GM15510 (cell line): ENCODE data around the gene DNAH10.

Experiments used
- POLR2A ChIP-seq: IDR thresholded peaks from 3 replicates; pipeline ENCODE4 v1.6.1; 2011; ENCODE audit warnings: borderline replicate concordance; ENCODE audit not compliant: insufficient read length; ENCODE audit errors: extremely low read depth

DNAH10 gene

DNA sequence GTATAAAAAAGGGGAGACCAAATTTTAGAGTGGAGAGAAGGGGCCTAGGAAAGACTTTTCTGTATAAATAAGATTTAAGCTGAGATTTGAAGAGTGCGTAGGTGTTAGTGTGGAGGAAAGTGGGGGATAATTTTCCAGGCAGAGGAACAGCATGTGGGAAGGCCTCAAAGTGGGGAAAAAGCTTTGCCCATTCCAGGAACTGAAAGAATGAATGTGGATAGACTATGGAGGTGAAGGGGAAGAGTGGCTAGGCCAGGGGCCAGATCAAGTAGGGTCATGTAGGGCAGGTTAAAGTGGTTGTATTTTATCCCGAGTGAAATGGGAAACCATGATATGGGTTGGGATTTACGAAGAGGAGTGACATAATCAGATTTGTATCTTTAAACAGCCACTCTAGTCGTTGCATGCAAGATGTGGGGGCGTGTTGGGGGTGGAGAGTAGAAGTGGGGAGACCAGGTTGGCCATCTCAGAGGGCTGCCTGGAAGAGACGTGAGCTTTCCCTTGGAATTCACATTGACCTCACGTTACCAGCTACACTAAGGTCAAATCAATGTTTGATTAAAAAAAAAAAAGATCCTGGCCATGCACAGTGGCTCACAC, 214.2 kb downstream of the DNAH10 start:
- no peak for TF ChIP-seq POLR2A

DNA sequence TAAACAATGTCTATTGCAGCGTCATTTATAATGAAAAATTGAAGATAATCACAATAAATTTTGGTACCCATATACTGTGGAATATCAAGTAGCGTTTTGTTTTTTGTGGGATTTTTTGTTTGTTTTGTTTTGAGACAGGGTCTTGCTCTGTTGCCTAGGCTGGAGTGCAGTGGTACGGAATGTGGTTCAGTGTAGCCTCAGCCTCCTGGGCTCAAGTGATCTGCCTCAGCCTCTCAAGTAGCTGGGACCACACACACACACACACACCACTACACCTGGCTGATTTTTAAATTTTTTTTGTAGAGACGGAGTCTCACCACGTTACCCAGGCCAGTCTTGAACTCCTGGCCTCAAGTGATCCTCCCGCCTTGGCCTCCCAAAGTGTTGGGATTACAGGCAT, 217.5 kb downstream of the DNAH10 start:
- no peak for TF ChIP-seq POLR2A

DNA sequence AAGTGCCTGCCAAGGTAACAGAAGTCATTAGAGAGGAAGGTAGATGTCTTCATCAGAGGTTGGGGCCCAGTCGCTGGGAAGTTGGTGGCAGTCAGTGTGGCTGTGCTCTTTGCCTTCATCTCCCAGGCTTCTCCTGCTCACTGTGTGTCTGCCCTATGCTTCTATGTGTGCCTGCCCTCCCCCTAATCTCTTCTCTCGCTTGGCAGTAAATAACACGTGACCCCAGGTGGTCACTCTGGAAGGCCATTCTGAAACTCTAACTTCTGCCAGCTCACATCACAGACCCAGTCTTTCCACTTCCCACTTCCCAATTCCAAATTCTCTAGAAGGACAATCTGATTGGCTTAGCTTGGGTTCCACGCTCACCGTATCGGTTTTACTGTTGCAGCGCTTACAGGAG, 220.2 kb downstream of the DNAH10 start:
- no peak for TF ChIP-seq POLR2A

- no peak for TF ChIP-seq POLR2A
Measured at GRCh38 chr12:123983822-123984485, 221.9 kb downstream of the DNAH10 start.

GRCh38 chr12:123984903-123985302, 222.8 kb downstream of the DNAH10 start:
- TF ChIP-seq POLR2A: no peak
